OCI-LY1 (cell line): ENCODE data around the gene ZNF710.

Experiments used
- H2AFZ ChIP-seq: fragments of 200-600 bp; sonication (generic), shearing (Covaris generic); 2 replicates; pipeline ENCODE4 v1.6.0; 2014; ENCODE audit warnings: antibody characterized with exemption, mild to moderate bottlenecking, low read length
- H3F3A ChIP-seq: fragments of 200-600 bp; sonication (generic), shearing (Covaris generic); 2 replicates; pipeline ENCODE4 v1.6.0; 2014; ENCODE audit warnings: mild to moderate bottlenecking, antibody characterized with exemption, low read length, moderate library complexity; ENCODE audit not compliant: insufficient read depth
- H3K27ac ChIP-seq: fragments of 200-600 bp; sonication (generic); 2 replicates; pipeline ENCODE4 v1.5.1; 2014; ENCODE audit warnings: low read length, mixed run types, mild to moderate bottlenecking, low read depth; ENCODE audit not compliant: poor library complexity, severe bottlenecking
- H3K27me3 ChIP-seq: fragments of 200-600 bp; sonication (generic); 2 replicates; pipeline ENCODE4 v1.6.0; 2014; ENCODE audit warnings: antibody characterized with exemption, mild to moderate bottlenecking, low read length, moderate library complexity; ENCODE audit not compliant: insufficient read depth
- H3K36me3 ChIP-seq: fragments of 200-600 bp; sonication (generic); 2 replicates; pipeline ENCODE4 v1.6.1; 2014; ENCODE audit warnings: mild to moderate bottlenecking, antibody characterized with exemption, low read length, moderate library complexity, mixed read lengths; ENCODE audit not compliant: insufficient read depth
- H3K4me1 ChIP-seq: fragments of 200-600 bp; sonication (generic); 2 replicates; pipeline ENCODE4 v1.5.1; 2014; ENCODE audit warnings: mild to moderate bottlenecking, low read length, moderate library complexity; ENCODE audit not compliant: insufficient read depth, severe bottlenecking
- H3K4me2 ChIP-seq: fragments of 200-600 bp; sonication (generic), shearing (Covaris generic); 2 replicates; pipeline ENCODE4 v1.6.1; 2014; ENCODE audit warnings: low read length
- H3K4me3 ChIP-seq: fragments of 200-600 bp; sonication (generic); 2 replicates; pipeline ENCODE4 v1.5.1; 2014; ENCODE audit warnings: low read length, low read depth, mild to moderate bottlenecking, mixed read lengths; ENCODE audit not compliant: poor library complexity, severe bottlenecking
- H3K79me2 ChIP-seq: fragments of 200-600 bp; shearing (Covaris generic); 2 replicates; pipeline ENCODE4 v1.6.1; 2016; ENCODE audit warnings: mixed run types, low read length, mixed read lengths; ENCODE audit not compliant: insufficient read depth
- H3K9ac ChIP-seq: fragments of 200-600 bp; sonication (generic), shearing (Covaris generic); 2 replicates; pipeline ENCODE4 v1.6.1; 2014; ENCODE audit warnings: mild to moderate bottlenecking, low read length, mixed read lengths
- H3K9me2 ChIP-seq: fragments of 200-600 bp; sonication (generic), shearing (Covaris generic); 2 replicates; pipeline ENCODE4 v1.6.1; 2014; ENCODE audit warnings: low read depth, mild to moderate bottlenecking, low read length, mixed read lengths
- H3K9me3 ChIP-seq: fragments of 200-600 bp; shearing (Covaris generic); 2 replicates; pipeline ENCODE4 v1.6.1; 2014; ENCODE audit warnings: low read length, mixed read lengths
- H4K20me1 ChIP-seq: fragments of 200-600 bp; sonication (generic), shearing (Covaris generic); 2 replicates; pipeline ENCODE4 v1.6.0; 2016; ENCODE audit warnings: mild to moderate bottlenecking, low read length; ENCODE audit not compliant: insufficient read depth
- EZH2 ChIP-seq: fragments of 200-600 bp; sonication (generic), shearing (Covaris generic); IDR thresholded peaks from 2 replicates; pipeline ENCODE4 v1.8.0; 2017; ENCODE audit warnings: borderline replicate concordance, mixed run types, mild to moderate bottlenecking, antibody characterized with exemption, low read length, moderate library complexity, mixed read lengths
- TF ChIP-seq, protein P1 (sequence below): fragments of 200-600 bp; sonication (generic), shearing (Covaris generic); IDR thresholded peaks from 2 replicates; pipeline ENCODE4 v1.5.1; 2017; ENCODE audit warnings: mild to moderate bottlenecking, antibody characterized with exemption, low read length, moderate library complexity, mixed read lengths

ZNF710 gene

DNA sequence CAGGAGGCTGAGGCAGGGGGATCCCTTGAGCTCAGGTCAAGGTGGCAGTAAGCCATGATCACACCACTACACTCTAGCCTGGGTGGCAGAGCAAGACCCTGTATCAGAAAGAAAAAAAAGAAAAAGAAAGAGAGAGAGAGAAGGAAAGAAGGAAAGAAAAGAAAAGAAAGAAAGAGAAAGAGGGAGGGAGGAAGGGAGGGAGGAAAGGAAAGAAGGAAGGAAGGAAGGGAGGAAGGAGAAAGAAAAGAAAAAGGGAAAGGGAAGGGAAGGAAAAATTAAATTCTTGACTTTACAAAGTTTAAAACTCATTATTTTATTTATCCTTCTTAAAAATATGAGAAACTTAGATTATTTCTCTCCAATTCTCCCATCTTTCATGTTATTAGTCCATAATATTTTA lies 118.2 kb downstream of the ZNF710 start:
- Histone ChIP-seq H4K20me1 (no peaks in the 10 kb centered on the region), H3F3A (no peaks in the 10 kb centered on the region), H3K4me1 (no peaks in the 10 kb centered on the region), H3K36me3 (no peaks in the 10 kb centered on the region; the same call in 1 of the 2 replicates), H3K79me2 (no peaks in the 10 kb centered on the region), H3K9me3 (peaks cover 4% of the 10 kb centered on the region), H2AFZ (no peak overlapping the region), H3K4me3 (no peak overlapping the region), H3K4me2 (no peak overlapping the region), H3K9ac (no peak overlapping the region), H3K27me3 (no peaks in the 10 kb centered on the region; the same call in 1 of the 2 replicates), H3K9me2 (no peaks in the 10 kb centered on the region), H3K27ac (no peak overlapping the region)
- TF ChIP-seq, protein P1, sequence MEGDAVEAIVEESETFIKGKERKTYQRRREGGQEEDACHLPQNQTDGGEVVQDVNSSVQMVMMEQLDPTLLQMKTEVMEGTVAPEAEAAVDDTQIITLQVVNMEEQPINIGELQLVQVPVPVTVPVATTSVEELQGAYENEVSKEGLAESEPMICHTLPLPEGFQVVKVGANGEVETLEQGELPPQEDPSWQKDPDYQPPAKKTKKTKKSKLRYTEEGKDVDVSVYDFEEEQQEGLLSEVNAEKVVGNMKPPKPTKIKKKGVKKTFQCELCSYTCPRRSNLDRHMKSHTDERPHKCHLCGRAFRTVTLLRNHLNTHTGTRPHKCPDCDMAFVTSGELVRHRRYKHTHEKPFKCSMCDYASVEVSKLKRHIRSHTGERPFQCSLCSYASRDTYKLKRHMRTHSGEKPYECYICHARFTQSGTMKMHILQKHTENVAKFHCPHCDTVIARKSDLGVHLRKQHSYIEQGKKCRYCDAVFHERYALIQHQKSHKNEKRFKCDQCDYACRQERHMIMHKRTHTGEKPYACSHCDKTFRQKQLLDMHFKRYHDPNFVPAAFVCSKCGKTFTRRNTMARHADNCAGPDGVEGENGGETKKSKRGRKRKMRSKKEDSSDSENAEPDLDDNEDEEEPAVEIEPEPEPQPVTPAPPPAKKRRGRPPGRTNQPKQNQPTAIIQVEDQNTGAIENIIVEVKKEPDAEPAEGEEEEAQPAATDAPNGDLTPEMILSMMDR = no peak
- TF ChIP-seq EZH2 = no peak

DNA sequence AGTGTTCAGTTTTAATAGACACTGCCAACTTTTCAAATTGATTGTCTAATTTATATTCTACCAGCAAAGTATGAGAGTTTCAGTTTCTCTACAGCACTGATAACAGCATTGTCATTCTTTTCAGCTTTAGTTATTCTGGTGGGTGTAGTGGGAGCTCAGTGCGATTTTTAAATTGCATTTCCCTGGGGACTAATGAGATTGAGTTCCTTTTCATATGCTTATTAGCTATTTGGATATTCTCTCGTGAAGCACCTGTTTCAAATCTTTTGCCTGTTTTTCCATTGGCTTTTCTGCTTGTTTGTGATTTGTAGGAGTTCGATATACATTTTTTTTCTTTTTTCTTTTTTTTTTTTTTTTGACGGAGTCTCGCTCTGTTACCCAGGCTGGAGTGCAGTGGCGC lies 120.0 kb downstream of the ZNF710 start:
- H3K9me2 ChIP-seq = no peaks in the 10 kb centered on the region
- no peaks in the 10 kb centered on the region for H4K20me1 ChIP-seq
- H3K9ac ChIP-seq = no peak overlapping the region
- no peak overlapping the region for H3K4me3 ChIP-seq
- no peaks in the 10 kb centered on the region for H3K36me3 ChIP-seq
- TF ChIP-seq, protein P1 = no peak
- TF ChIP-seq EZH2 = no peak
- no peak overlapping the region for H2AFZ ChIP-seq
- no peaks in the 10 kb centered on the region for H3K27me3 ChIP-seq
- no peak overlapping the region for H3K4me2 ChIP-seq
- no peaks in the 10 kb centered on the region for H3F3A ChIP-seq
- no peak overlapping the region for H3K27ac ChIP-seq
- no peaks in the 10 kb centered on the region for H3K4me1 ChIP-seq
- H3K79me2 ChIP-seq = no peaks in the 10 kb centered on the region
- H3K9me3 ChIP-seq = no peaks in the 10 kb centered on the region

DNA sequence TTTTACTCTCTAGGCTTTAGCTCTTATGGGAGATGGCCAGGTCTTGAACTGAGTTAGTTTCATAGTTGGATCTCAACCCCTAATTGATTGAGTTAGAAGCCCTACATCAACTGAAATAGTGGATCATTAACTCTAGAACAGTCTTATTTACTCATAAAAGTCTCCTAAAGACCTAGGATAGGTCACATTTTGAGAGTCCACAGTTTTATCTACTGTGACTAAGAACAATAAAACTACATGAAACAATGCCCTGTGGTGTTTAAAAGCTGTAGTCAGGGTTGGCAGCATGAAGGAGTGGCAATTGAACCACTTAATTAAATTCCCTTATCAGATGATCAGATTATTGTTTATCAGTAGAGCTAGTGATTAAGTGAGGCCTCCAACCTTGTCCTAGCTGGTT lies 123.4 kb downstream of the ZNF710 start:
- Histone ChIP-seq H3K4me1 (no peaks in the 10 kb centered on the region), H3K27me3 (no peaks in the 10 kb centered on the region), H3K9me3 (no peaks in the 10 kb centered on the region), H3K4me3 (no peak overlapping the region), H3F3A (no peaks in the 10 kb centered on the region), H3K79me2 (no peaks in the 10 kb centered on the region), H3K27ac (no peak overlapping the region), H3K9me2 (no peaks in the 10 kb centered on the region), H4K20me1 (no peaks in the 10 kb centered on the region), H3K4me2 (no peak overlapping the region), H2AFZ (no peak overlapping the region), H3K9ac (no peak overlapping the region), H3K36me3 (no peaks in the 10 kb centered on the region)
- TF ChIP-seq, protein P1 = no peak
- TF ChIP-seq EZH2 = no peak
